Thoracic aorta (tissue), 2 donors: ENCODE measurements around the gene TIMELESS. TPM values are rescaled to one million over a fixed set of nuclear protein-coding genes. Genes with fewer than 3 reads are reported as not detected.

Experiments
- ATAC-seq: fragments of 150-250 bp; one replicate; pipeline ENCODE4 v1.8.0; 2017; ENCODE audit warnings: low read depth; ENCODE audit not compliant: insufficient number of reproducible peaks, low FRiP score
- DNase-seq: peaks from one replicate; pipeline ENCODE4 v3.0.0-alpha.2; 2020; ENCODE audit warnings: low spot score
- H3K27ac ChIP-seq, 2 donors: fragments of 200-600 bp; sonication (generic); 1 replicate in 1 of 2; 2 replicates in 1 of 2; pipeline ENCODE4 v1.5.1; 2016; ENCODE audit warnings: mild to moderate bottlenecking in 2 of 2, moderate library complexity in 2 of 2
- H3K27me3 ChIP-seq: fragments of 200-600 bp; sonication (generic); replicated peaks from 2 replicates; pipeline ENCODE4 v1.6.0; 2016; ENCODE audit warnings: mild to moderate bottlenecking; ENCODE audit not compliant: insufficient read depth
- H3K36me3 ChIP-seq: fragments of 200-600 bp; sonication (generic); one replicate; pipeline ENCODE4 v1.5.1; 2016
- H3K4me1 ChIP-seq, 2 donors: fragments of 200-600 bp; sonication (generic); 1 replicate in 1 of 2; 2 replicates in 1 of 2; pipeline versions ENCODE4 v1.5.1 to v1.6.0; 2016; ENCODE audit warnings: low read depth in 2 of 2, mild to moderate bottlenecking in 1 of 2; ENCODE audit not compliant: control insufficient read depth in 1 of 2
- H3K4me3 ChIP-seq: fragments of 200-600 bp; sonication (generic); 2 replicates; pipeline ENCODE4 v1.5.1; 2016; ENCODE audit warnings: mild to moderate bottlenecking
- H3K9me3 ChIP-seq: fragments of 200-600 bp; sonication (generic); 2 replicates; pipeline ENCODE4 v1.5.1; 2016
- total RNA-seq, 2 donors: library from RNA; depleted of rRNA; stranded (reverse); fragments of >200 nt; gene quantifications; one replicate each; pipeline versions ENCODE4 v1.1.0 to v1.2.3, GENCODE V29; 2016
- TF ChIP-seq, protein P1 (sequence below): fragments of 200-600 bp; sonication (generic); IDR thresholded peaks from one replicate; pipeline ENCODE4 v1.5.1; 2019; ENCODE audit warnings: antibody characterized with exemption

The TIMELESS gene
- total RNA-seq, 2 donors from 2014 or later, result 3.0 to 4.4 TPM

DNA sequence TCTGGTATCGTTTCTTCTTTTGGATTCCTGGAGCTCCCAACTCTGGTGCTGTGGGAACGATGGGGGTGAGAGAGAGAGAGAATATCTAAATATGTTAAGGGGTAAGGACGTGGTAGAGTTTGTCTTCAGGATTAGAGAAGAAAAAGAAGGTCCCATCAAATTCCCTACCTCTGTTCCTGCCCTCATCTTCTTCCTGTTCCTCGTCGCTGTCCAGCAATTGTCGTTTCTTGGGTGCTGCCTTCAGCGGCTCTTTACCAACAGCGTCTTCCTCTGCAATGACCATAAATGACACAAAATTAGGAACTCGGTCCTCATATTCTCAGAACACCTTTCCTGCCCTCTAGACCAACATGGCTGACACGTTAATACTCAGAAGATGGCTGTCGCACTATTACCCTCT lies 31.5 kb downstream of the TIMELESS start:
- H3K4me3 ChIP-seq, result no peak overlapping the region
- no peaks in the 10 kb centered on the region for H3K9me3 ChIP-seq
- ATAC-seq (no peak), DNase-seq (no peak)
- no peaks in the 10 kb centered on the region for H3K27me3 ChIP-seq
- no peak overlapping the region for H3K27ac ChIP-seq
- no peaks in the 10 kb centered on the region for H3K4me1 ChIP-seq
- H3K36me3 ChIP-seq, result no peaks in the 10 kb centered on the region
- TF ChIP-seq, protein P1, sequence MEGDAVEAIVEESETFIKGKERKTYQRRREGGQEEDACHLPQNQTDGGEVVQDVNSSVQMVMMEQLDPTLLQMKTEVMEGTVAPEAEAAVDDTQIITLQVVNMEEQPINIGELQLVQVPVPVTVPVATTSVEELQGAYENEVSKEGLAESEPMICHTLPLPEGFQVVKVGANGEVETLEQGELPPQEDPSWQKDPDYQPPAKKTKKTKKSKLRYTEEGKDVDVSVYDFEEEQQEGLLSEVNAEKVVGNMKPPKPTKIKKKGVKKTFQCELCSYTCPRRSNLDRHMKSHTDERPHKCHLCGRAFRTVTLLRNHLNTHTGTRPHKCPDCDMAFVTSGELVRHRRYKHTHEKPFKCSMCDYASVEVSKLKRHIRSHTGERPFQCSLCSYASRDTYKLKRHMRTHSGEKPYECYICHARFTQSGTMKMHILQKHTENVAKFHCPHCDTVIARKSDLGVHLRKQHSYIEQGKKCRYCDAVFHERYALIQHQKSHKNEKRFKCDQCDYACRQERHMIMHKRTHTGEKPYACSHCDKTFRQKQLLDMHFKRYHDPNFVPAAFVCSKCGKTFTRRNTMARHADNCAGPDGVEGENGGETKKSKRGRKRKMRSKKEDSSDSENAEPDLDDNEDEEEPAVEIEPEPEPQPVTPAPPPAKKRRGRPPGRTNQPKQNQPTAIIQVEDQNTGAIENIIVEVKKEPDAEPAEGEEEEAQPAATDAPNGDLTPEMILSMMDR, result no peak

- DNase-seq (no peak), ATAC-seq (no peak)
- TF ChIP-seq, protein P1, result no peak
- no peaks in the 10 kb centered on the region for H3K36me3 ChIP-seq
- no peak overlapping the region for H3K27ac ChIP-seq
- H3K4me3 ChIP-seq, result no peak overlapping the region
- no peaks in the 10 kb centered on the region for H3K27me3 ChIP-seq
- no peaks in the 10 kb centered on the region for H3K4me1 ChIP-seq
- H3K9me3 ChIP-seq, result no peaks in the 10 kb centered on the region
Observed at GRCh38 chr12:56414401-56414800, 34.8 kb downstream of the TIMELESS start.

DNA sequence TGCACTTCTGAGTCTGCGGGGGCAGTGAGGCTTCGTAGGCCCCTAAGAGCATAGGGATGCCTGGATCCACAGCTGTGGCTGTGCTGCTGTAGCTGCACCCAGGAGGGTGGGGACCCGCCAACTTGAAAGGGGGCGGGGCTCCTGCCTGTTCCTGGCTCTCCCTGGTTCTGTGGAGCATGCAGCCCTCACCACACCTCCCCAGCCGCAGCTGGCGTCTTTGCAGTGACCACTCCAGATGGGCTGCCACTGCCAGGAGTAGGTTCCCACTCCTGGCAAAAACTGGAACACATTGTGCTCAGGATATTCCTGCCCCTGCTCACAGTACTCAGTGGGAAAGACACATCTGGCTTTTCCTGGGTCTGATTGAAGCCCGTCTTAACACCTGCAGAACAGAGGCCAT lies 35.8 kb downstream of the TIMELESS start:
- H3K36me3 ChIP-seq, result no peaks in the 10 kb centered on the region
- no peak overlapping the region for H3K4me3 ChIP-seq
- H3K9me3 ChIP-seq, result no peaks in the 10 kb centered on the region
- H3K4me1 ChIP-seq, result no peaks in the 10 kb centered on the region
- H3K27me3 ChIP-seq, result no peaks in the 10 kb centered on the region
- ATAC-seq, result no peak
- TF ChIP-seq, protein P1, result no peak
- DNase-seq, result no peak
- H3K27ac ChIP-seq, result no peak overlapping the region

DNA sequence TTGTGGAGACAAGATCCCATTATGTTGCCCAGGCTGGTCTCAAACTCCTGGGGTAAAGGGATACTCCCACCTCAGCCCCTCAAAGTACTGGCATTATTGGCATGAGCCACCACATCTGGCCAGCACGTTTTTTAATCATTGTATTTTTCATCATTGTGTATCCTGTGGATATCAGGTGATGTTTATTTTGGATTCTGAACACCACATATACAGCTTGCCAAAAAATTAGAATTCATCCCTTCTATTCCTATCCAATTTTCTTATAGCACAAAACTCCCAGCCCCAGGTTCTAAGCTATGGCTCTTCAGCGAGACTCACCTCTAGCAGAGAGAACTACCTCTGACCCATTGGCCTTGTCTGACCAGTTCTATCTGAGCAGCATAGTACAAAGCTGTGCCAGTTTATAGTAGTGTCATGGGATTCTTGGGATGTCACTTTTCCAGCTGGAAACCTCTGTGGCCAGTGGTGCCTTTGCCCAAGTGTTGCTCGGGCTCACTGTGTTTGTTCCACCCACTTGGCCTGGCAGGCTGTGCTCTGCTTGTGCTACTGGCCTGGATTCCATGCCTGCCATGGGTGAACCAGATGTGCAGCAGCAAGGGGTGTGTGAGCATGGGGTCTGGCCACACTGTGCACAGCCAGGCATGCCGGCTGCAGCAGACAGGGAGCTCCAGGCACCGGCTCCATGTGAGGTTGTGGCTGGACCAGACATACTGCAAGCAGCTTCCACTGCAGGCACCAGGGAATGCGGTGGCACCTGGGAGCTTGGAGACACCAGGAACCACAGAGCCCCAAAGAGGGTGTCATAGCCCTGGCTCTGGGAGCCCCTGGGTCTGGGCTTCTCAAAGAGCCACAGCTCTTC lies 37.2 kb downstream of the TIMELESS start:
- H3K27ac ChIP-seq, result no peak overlapping the region
- H3K9me3 ChIP-seq, result no peaks in the 10 kb centered on the region
- TF ChIP-seq, protein P1, result no peak
- no peak for DNase-seq
- no peaks in the 10 kb centered on the region for H3K36me3 ChIP-seq
- no peak for ATAC-seq
- no peaks in the 10 kb centered on the region for H3K27me3 ChIP-seq
- no peaks in the 10 kb centered on the region for H3K4me1 ChIP-seq
- no peak overlapping the region for H3K4me3 ChIP-seq

- H3K4me1 ChIP-seq, result no peaks in the 10 kb centered on the region
- ATAC-seq (no peak), DNase-seq (no peak)
- H3K27me3 ChIP-seq, result no peaks in the 10 kb centered on the region
- no peaks in the 10 kb centered on the region for H3K9me3 ChIP-seq
- no peaks in the 10 kb centered on the region for H3K36me3 ChIP-seq
- H3K27ac ChIP-seq, result no peak overlapping the region
- TF ChIP-seq, protein P1, result no peak
- no peak overlapping the region for H3K4me3 ChIP-seq
Observed at GRCh38 chr12:56410768-56411167, 38.5 kb downstream of the TIMELESS start.
